ENCODE measurements around the gene KCND2. TPM values are rescaled to one million over a fixed set of nuclear protein-coding genes. Genes with fewer than 3 reads are reported as not detected.

Gene KCND2
- total and polyA plus RNA-seq, 2 experiments from 2014 or later: 0.45 to 2.2 TPM

DNA sequence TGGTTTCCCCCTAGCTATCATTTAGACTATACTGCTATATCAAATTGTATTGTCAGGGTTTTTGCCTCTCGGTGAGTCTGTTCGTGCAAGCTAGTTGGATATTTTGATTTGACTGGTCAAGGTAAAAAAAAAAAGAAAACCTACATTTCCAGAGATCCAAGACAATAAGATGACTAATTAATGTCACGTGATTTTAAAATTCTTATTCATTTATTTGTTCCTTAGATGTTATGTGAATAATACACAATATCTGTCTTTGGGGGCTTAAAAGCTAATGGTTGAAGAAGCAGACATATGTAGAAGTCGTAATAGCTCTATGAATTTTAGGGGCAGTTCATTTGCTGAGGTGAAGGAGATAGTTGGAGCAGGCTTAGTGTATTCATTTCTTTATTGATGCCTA, 191.1 kb downstream of the KCND2 start:
- Histone ChIP-seq H3K9me3 (ENCODE audit: low read depth) (no peaks in the 10 kb centered on the region), H3K27ac (no peak overlapping the region), H3K4me1 (ENCODE audit: low read depth) (no peaks in the 10 kb centered on the region), H3K4me3 (no peak overlapping the region), H3K27me3 (no peaks in the 10 kb centered on the region), H3K36me3 (no peaks in the 10 kb centered on the region)
- DNase-seq (ENCODE audit: low read depth in 1 of 2, low spot score in 1 of 2): no peak
- TF ChIP-seq, protein P1, sequence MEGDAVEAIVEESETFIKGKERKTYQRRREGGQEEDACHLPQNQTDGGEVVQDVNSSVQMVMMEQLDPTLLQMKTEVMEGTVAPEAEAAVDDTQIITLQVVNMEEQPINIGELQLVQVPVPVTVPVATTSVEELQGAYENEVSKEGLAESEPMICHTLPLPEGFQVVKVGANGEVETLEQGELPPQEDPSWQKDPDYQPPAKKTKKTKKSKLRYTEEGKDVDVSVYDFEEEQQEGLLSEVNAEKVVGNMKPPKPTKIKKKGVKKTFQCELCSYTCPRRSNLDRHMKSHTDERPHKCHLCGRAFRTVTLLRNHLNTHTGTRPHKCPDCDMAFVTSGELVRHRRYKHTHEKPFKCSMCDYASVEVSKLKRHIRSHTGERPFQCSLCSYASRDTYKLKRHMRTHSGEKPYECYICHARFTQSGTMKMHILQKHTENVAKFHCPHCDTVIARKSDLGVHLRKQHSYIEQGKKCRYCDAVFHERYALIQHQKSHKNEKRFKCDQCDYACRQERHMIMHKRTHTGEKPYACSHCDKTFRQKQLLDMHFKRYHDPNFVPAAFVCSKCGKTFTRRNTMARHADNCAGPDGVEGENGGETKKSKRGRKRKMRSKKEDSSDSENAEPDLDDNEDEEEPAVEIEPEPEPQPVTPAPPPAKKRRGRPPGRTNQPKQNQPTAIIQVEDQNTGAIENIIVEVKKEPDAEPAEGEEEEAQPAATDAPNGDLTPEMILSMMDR (IDR thresholded peaks at IDR 0.05; ENCODE audit: low read depth, low read length): no peak

DNA sequence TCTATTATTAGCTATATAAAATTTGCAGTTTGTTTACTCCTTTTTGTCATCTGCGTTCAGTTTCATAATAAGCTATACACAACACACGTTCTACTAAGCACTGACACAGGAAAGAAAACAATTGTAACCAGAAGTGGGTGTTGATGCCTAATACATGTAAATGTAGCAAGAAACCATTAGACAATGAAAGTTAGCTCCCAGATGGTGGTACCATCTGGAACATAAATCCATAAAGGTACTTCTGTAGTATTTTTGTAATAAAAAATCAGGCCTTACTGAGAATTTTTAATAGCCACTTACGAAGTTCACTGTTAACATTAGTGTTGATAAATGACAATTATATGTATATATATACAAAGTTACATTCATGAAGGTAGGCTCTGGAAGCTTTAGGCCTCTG, 194.7 kb downstream of the KCND2 start:
- H3K9me3 ChIP-seq (ENCODE audit: low read depth): no peaks in the 10 kb centered on the region
- no peak for DNase-seq (ENCODE audit: low read depth in 1 of 2, low spot score in 1 of 2)
- H3K27me3 ChIP-seq: no peaks in the 10 kb centered on the region
- H3K4me3 ChIP-seq: no peak overlapping the region
- TF ChIP-seq, protein P1 (IDR thresholded peaks at IDR 0.05; ENCODE audit: low read depth, low read length): no peak
- H3K27ac ChIP-seq: no peak overlapping the region
- H3K4me1 ChIP-seq (ENCODE audit: low read depth): no peaks in the 10 kb centered on the region
- no peaks in the 10 kb centered on the region for H3K36me3 ChIP-seq

DNA sequence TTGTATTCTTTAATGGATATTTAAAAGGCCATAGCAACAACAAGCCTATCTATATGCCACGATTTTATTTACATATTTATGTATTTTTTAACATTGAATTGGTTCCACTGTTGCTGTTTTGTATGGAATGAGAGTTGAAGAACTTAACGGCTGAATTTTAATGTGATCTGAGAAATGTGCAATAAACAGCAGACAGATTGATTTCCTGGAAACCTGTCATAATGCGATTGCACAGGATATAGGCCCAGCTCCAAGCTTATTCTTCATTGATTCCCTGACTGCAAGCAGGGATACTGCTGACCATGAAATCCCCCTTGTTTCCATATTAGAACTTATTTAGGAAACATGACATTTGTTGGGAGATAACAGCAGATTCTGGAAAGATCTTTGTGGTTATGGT, 195.6 kb downstream of the KCND2 start:
- TF ChIP-seq, protein P1 (IDR thresholded peaks at IDR 0.05; ENCODE audit: low read depth, low read length): no peak
- H3K27me3 ChIP-seq: no peaks in the 10 kb centered on the region
- H3K36me3 ChIP-seq: no peaks in the 10 kb centered on the region
- H3K4me3 ChIP-seq: no peak overlapping the region
- DNase-seq (ENCODE audit: low read depth in 1 of 2, low spot score in 1 of 2): no peak
- no peaks in the 10 kb centered on the region for H3K4me1 ChIP-seq (ENCODE audit: low read depth)
- no peak overlapping the region for H3K27ac ChIP-seq
- H3K9me3 ChIP-seq (ENCODE audit: low read depth): no peaks in the 10 kb centered on the region

DNA sequence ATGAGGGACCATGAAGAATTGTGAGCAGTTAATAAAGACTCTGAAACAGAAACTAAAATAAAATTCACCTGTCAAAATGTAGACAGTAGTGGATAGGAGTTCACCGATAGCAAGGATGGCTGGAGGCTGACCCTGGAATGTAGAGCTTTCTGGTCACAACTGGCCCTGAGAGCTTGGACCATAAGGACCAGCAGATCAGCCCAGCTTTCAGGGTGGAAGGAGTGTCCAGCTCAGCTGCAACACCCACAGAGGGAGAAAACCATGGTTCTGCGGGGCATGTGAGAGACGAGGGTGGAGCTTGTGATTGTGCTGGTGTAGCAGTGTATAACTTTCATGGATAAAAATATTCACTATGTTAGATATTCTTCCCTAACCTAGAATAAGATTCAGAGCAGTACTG, 199.9 kb downstream of the KCND2 start:
- Histone ChIP-seq H3K4me1 (ENCODE audit: low read depth) (no peaks in the 10 kb centered on the region), H3K27me3 (no peaks in the 10 kb centered on the region), H3K4me3 (no peak overlapping the region), H3K36me3 (no peaks in the 10 kb centered on the region), H3K27ac (no peak overlapping the region), H3K9me3 (ENCODE audit: low read depth) (no peaks in the 10 kb centered on the region)
- DNase-seq (ENCODE audit: low read depth in 1 of 2, low spot score in 1 of 2): no peak
- TF ChIP-seq, protein P1 (IDR thresholded peaks at IDR 0.05; ENCODE audit: low read depth, low read length): no peak

DNA sequence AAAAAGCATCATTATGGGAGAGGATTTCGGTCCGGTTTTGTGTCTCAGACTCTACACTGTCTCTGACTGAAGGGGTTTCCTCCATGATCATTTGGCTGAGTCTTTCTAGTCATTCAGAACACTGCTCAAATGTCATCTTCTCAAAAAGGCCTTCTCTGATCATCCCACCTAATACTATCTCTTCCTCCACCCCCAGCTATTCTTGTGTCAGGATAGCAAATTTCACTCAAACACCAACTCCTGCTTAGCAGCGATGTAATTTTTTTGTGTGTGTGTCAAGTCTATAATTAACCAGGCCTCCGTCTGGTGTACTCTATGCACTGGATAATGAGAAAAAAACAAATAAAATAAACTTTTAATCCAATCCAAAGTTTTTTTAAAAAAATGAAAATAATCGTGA, 200.4 kb downstream of the KCND2 start:
- Histone ChIP-seq H3K4me3 (no peak overlapping the region), H3K27ac (no peak overlapping the region), H3K36me3 (no peaks in the 10 kb centered on the region), H3K27me3 (no peaks in the 10 kb centered on the region), H3K4me1 (ENCODE audit: low read depth) (no peaks in the 10 kb centered on the region), H3K9me3 (ENCODE audit: low read depth) (no peaks in the 10 kb centered on the region)
- TF ChIP-seq, protein P1 (IDR thresholded peaks at IDR 0.05; ENCODE audit: low read depth, low read length): no peak
- no peak for DNase-seq (ENCODE audit: low read depth in 1 of 2, low spot score in 1 of 2)

DNA sequence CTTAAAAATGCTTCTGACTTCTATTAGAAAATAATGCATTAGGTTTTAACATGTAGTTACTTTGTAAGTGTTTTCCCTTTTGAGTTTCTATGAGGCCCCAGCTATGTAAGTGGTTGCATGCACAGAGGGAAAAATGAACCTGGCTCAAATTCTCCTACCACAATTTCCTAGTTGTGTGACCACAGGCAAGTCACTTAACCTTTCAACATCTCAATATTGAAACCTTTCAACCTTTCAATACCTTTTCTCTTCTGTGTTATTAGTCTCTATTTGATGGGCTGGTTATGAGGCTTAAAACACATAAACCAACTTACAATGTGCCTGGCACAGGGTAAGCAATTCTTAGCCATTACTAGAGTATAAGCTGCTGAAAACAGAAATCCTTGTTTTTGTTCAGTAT, 203.0 kb downstream of the KCND2 start:
- no peaks in the 10 kb centered on the region for H3K4me1 ChIP-seq (ENCODE audit: low read depth)
- TF ChIP-seq, protein P1 (IDR thresholded peaks at IDR 0.05; ENCODE audit: low read depth, low read length): no peak
- DNase-seq (ENCODE audit: low read depth in 1 of 2, low spot score in 1 of 2): no peak
- H3K27ac ChIP-seq: no peak overlapping the region
- H3K27me3 ChIP-seq: no peaks in the 10 kb centered on the region
- H3K36me3 ChIP-seq: no peaks in the 10 kb centered on the region
- no peaks in the 10 kb centered on the region for H3K9me3 ChIP-seq (ENCODE audit: low read depth)
- no peak overlapping the region for H3K4me3 ChIP-seq
